HG03064 (cell line): Measurements from ENCODE around the gene LDLRAD2.
"Not testable (repeated sequence)": the region's sequence is repeated elsewhere in the genome, so short reads cannot be mapped to it uniquely, and the experiment has no call there.

Experiments
- ATAC-seq: cut with Tn5 transposase; IDR thresholded peaks from one replicate; pipeline ENCODE4 v1.9.1; 2021; ENCODE audit warnings: low read depth; ENCODE audit not compliant: unreplicated experiment

LDLRAD2 gene

GRCh38 chr1:21783679-21784603 is 28.1 kb upstream of the LDLRAD2 start:
- peak; percentile 58 for ATAC-seq

GRCh38 chr1:21785764-21786163 is 26.3 kb upstream of the LDLRAD2 start:
- ATAC-seq: not testable (repeated sequence)

- no peak for ATAC-seq
Measured at GRCh38 chr1:21786640-21787039, 25.4 kb upstream of the LDLRAD2 start.

GRCh38 chr1:21793104-21793503 is 19.0 kb upstream of the LDLRAD2 start:
- ATAC-seq: no peak

GRCh38 chr1:21794656-21795055 is 17.4 kb upstream of the LDLRAD2 start:
- ATAC-seq: no peak

- ATAC-seq: no peak
Measured at GRCh38 chr1:21795075-21795474, 17.0 kb upstream of the LDLRAD2 start.

GRCh38 chr1:21799730-21800129 is 12.3 kb upstream of the LDLRAD2 start:
- ATAC-seq: no peak

- ATAC-seq: no peak
Measured at GRCh38 chr1:21801100-21801499, 11.0 kb upstream of the LDLRAD2 start.

GRCh38 chr1:21804536-21804935 is 7.5 kb upstream of the LDLRAD2 start:
- no peak for ATAC-seq

GRCh38 chr1:21813542-21813941 is 1.5 kb downstream of the LDLRAD2 start:
- ATAC-seq: no peak

- ATAC-seq: no peak
Measured at GRCh38 chr1:21814241-21814918, 2.3 kb downstream of the LDLRAD2 start.

- ATAC-seq: no peak
Measured at GRCh38 chr1:21814981-21815582, 3.0 kb downstream of the LDLRAD2 start.

- no peak for ATAC-seq
Measured at GRCh38 chr1:21815724-21816321, 3.8 kb downstream of the LDLRAD2 start.

GRCh38 chr1:21816602-21817302 is 4.7 kb downstream of the LDLRAD2 start:
- ATAC-seq: no peak

GRCh38 chr1:21818656-21819055 is 6.6 kb downstream of the LDLRAD2 start:
- no peak for ATAC-seq

- no peak for ATAC-seq
Measured at GRCh38 chr1:21820597-21821232, 8.7 kb downstream of the LDLRAD2 start.

GRCh38 chr1:21821385-21822019 is 9.4 kb downstream of the LDLRAD2 start:
- ATAC-seq: no peak

- ATAC-seq: no peak
Measured at GRCh38 chr1:21822349-21822748, 10.3 kb downstream of the LDLRAD2 start.

- ATAC-seq: no peak
Measured at GRCh38 chr1:21823206-21823979, 11.3 kb downstream of the LDLRAD2 start.
